ENCODE data around the gene DNM3. TPM values are rescaled to one million over a fixed set of nuclear protein-coding genes. Genes with fewer than 3 reads are reported as not detected.

Gene DNM3
- total RNA-seq, 6 donors from 2014 or later, result 7.1 to 30.4 (median 10.3) TPM

- DNase-seq, result no peak
- no peaks in the 10 kb centered on the region for H3K9me3 ChIP-seq
- 44 to 61% methylated on average over 2 of the region's 2 CpGs for WGBS, 2 donors
- H3K4me1 ChIP-seq, result peaks cover 9 to 28% (median 21%) of the 10 kb centered on the region in 4 donors
- H3K36me3 ChIP-seq, result no peaks in the 10 kb centered on the region
- H3K27ac ChIP-seq, result peak overlapping the region in 1 of 4 donors; percentile 1
- H3K4me3 ChIP-seq, result no peak overlapping the region
- TF ChIP-seq EP300 (IDR thresholded peaks at IDR 0.05) (no peak), POLR2AphosphoS5 (IDR thresholded peaks at IDR 0.05) (no peak), CTCF (IDR thresholded peaks at IDR 0.05) (no peak), POLR2A (IDR thresholded peaks at IDR 0.05) (no peak)
- ATAC-seq (ENCODE audit: low FRiP score in 2 of 2), result no peak
- H3K27me3 ChIP-seq, result no peaks in the 10 kb centered on the region
Measured at GRCh38 chr1:172451002-172451443, 609.7 kb downstream of the DNM3 start.

GRCh38 chr1:172452536-172453152 is 611.3 kb downstream of the DNM3 start:
- Histone ChIP-seq H3K27ac (no peak overlapping the region), H3K4me3 (no peak overlapping the region), H3K4me1 (peaks cover 9 to 17% (median 15%) of the 10 kb centered on the region in 4 donors), H3K9me3 (no peaks in the 10 kb centered on the region), H3K27me3 (no peaks in the 10 kb centered on the region), H3K36me3 (no peaks in the 10 kb centered on the region)
- 89 to 93% methylated on average over 7 of the region's 7 CpGs for WGBS, 2 donors
- TF ChIP-seq EP300 (IDR thresholded peaks at IDR 0.05), result no peak
- TF ChIP-seq CTCF (IDR thresholded peaks at IDR 0.05), result no peak
- TF ChIP-seq POLR2AphosphoS5 (IDR thresholded peaks at IDR 0.05), result no peak
- no peak for TF ChIP-seq POLR2A (IDR thresholded peaks at IDR 0.05)
- ATAC-seq (ENCODE audit: low FRiP score in 2 of 2) (no peak), DNase-seq (no peak)

GRCh38 chr1:172453153-172453545 is 611.9 kb downstream of the DNM3 start:
- TF ChIP-seq POLR2AphosphoS5 (IDR thresholded peaks at IDR 0.05) (no peak), CTCF (IDR thresholded peaks at IDR 0.05) (no peak), POLR2A (IDR thresholded peaks at IDR 0.05) (no peak), EP300 (IDR thresholded peaks at IDR 0.05) (no peak)
- DNase-seq (no peak), ATAC-seq (ENCODE audit: low FRiP score in 2 of 2) (no peak)
- WGBS, 2 donors, result 70 to 72% methylated on average over 6 of the region's 6 CpGs
- no peaks in the 10 kb centered on the region for H3K9me3 ChIP-seq
- H3K36me3 ChIP-seq, result no peaks in the 10 kb centered on the region
- no peak overlapping the region for H3K4me3 ChIP-seq
- H3K4me1 ChIP-seq, result peaks cover 9 to 17% (median 12%) of the 10 kb centered on the region in 4 donors
- H3K27me3 ChIP-seq, result no peaks in the 10 kb centered on the region
- H3K27ac ChIP-seq, result no peak overlapping the region

- Histone ChIP-seq H3K4me1 (peaks cover 9 to 17% (median 12%) of the 10 kb centered on the region in 4 donors), H3K9me3 (no peaks in the 10 kb centered on the region), H3K27ac (no peak overlapping the region), H3K4me3 (no peak overlapping the region), H3K36me3 (no peaks in the 10 kb centered on the region), H3K27me3 (no peaks in the 10 kb centered on the region)
- no peak for TF ChIP-seq CTCF (IDR thresholded peaks at IDR 0.05)
- TF ChIP-seq POLR2AphosphoS5 (IDR thresholded peaks at IDR 0.05), result no peak
- no peak for TF ChIP-seq POLR2A (IDR thresholded peaks at IDR 0.05)
- TF ChIP-seq EP300 (IDR thresholded peaks at IDR 0.05), result no peak
- 68 to 72% methylated on average over 1 of the region's 1 CpG for WGBS, 2 donors
- DNase-seq, result no peak
- no peak for ATAC-seq (ENCODE audit: low FRiP score in 2 of 2)
Measured at GRCh38 chr1:172453607-172454006, 612.3 kb downstream of the DNM3 start.

GRCh38 chr1:172455451-172455850 is 614.2 kb downstream of the DNM3 start:
- Histone ChIP-seq H3K27me3 (no peaks in the 10 kb centered on the region), H3K9me3 (no peaks in the 10 kb centered on the region), H3K36me3 (no peaks in the 10 kb centered on the region), H3K4me3 (no peak overlapping the region), H3K27ac (no peak overlapping the region), H3K4me1 (peaks cover 0 to 7% (median 2%) of the 10 kb centered on the region in 4 donors)
- ATAC-seq (ENCODE audit: low FRiP score in 2 of 2) (no peak), DNase-seq (no peak)
- no peak for TF ChIP-seq CTCF (IDR thresholded peaks at IDR 0.05)
- TF ChIP-seq POLR2A (IDR thresholded peaks at IDR 0.05), result no peak
- no peak for TF ChIP-seq EP300 (IDR thresholded peaks at IDR 0.05)
- TF ChIP-seq POLR2AphosphoS5 (IDR thresholded peaks at IDR 0.05), result no peak
- WGBS, 2 donors, result 81 to 96% methylated on average over 1 of the region's 1 CpG
